ENCODE measurements around the gene GLS2.
"Not testable (repeated sequence)": the region's sequence is repeated elsewhere in the genome, so short reads cannot be mapped to it uniquely, and the experiment has no call there.

Gene GLS2

DNA sequence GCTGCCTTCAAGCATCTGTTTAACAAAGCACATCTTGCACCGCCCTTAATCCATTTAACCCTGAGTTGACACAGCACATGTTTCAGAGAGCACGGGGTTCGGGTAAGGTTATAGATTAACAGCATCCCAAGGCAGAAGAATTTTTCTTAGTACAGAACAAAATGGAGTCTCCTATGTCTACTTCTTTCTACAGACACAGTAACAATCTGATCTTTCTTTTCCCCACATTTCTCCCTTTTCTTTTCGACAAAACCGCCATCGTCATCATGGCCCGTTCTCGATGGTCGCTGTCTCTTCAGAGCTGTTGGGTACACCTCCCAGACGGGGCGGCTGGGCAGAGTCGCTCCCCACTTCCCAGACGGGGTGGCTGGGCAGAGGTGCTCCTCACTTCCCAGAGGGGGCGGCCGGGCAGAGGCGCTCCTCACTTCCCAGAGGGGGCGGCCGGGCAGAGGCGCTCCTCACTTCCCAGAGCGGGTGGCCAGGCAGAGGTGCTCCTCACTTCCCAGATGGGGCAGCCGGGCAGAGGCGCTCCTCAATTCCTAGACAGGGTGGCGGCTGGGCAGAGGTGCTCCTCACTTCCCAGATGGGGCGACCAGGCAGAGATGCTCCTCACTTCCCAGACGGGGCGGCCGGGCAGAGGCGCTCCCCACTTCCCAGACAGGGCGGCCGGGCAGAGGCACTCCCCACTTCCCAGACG lies 5.6 kb upstream of the GLS2 start:
- DNase-seq (ENCODE audit: low read depth in 2 of 2), result not testable (repeated sequence)

DNA sequence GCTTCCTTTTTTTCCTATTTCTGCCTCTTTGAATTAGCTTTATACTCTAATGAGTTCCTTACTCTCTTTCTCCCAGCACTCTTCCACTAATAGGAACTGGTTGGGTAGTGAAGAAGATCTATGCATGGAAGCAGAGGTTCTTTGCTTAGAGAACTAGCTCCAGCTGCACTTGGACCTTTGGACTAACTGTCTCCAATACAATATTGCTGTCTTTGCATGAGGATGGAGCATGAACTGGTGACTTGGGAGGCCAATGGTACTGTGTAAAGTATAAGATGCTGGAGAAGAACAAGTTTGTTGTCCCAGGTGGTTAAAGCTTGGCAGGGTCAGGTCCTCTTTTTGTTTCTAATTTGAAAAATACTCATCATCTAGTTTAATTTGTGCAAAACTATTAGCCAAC lies 2.4 kb upstream of the GLS2 start:
- no peak for DNase-seq (ENCODE audit: low read depth in 2 of 2)

DNA sequence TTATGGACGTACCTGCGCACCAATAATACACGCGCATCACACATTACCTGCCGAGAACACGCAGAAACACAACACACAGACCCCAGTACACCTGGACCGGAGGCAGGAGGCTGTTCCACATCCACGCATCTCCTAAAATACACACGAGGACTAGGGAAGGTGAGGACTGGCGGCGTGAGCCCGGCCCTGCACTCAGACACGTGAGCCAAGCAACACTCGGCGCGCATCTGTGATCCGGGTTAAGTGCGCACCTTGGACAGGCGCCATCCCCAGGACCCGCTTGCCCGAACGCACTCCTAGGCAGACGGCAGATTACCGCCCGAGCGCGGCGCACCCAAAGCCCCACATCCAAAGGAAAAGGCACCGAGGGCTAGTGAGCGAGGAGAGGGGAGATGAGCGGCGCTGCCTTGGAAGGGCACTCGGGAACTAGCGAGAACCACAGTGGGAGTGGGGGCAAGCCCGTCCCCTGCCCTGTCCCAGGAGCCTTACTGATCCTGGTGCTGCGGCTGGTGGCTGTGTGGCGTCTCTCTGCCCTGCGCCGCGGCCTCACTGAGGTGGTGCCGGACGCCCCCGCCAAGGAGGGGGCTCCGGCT lies 417 bp downstream of the GLS2 start:
- peak in 1 of 2 donors; percentile 20 for DNase-seq (ENCODE audit: low read depth in 2 of 2)

DNA sequence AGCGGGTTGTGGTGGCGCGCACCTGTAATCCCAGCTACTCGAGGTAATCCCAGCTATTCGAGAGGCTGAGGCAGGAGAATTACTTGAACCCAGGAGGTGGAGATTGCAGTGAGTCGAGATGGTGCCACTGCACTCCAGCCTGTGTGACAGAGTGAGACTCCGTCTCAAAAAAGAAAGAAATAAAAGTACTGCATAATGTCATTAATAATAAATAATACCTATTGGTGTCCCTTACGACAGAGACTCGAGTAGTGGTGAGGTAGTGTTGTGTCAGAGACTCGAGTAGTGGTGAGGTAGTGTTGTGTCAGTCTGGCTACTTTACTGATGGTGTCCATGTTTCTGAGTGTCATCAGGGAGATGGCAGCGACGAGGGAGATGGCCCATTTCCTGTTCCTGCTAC lies 1.3 kb downstream of the GLS2 start:
- DNase-seq (ENCODE audit: low read depth in 2 of 2), result no peak

DNA sequence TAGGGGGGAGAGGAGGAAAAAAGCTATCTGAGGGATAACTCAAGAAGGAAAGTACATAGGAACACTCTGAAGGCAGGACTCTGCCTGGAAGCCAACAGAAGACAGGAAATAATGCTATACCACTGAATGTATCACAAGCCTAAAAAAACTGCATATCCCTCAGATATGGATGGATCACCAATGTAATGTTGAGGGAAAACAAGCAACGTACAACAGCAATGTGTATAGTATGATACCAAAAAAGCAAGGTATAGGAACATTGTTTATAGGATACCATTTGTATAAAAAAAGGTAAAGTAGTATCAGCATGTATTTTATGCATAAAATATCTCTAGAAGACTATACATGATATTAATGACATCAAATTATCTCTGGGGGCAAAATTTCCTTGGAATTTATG lies 3.4 kb downstream of the GLS2 start:
- DNase-seq (ENCODE audit: low read depth in 2 of 2), result no peak

DNA sequence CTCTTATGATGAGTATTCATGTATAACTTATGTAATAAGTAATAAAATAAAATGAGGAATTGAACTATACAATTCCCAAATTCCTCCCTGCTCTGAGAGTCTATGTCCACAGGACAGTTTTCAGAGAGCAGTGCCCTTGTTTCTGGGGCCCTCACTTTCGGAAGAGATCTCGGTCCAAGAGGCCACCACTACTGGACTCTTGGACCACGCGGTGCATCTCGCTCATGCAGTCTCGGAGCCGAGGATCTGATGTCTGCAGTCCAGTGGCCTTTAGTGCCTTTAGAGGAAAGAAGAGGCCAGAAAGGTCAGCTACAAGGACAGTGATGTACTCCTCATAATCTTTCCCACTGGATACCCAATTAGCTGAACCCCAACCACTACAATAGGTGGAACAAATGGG lies 8.3 kb downstream of the GLS2 start:
- no peak for DNase-seq (ENCODE audit: low read depth in 2 of 2)

DNA sequence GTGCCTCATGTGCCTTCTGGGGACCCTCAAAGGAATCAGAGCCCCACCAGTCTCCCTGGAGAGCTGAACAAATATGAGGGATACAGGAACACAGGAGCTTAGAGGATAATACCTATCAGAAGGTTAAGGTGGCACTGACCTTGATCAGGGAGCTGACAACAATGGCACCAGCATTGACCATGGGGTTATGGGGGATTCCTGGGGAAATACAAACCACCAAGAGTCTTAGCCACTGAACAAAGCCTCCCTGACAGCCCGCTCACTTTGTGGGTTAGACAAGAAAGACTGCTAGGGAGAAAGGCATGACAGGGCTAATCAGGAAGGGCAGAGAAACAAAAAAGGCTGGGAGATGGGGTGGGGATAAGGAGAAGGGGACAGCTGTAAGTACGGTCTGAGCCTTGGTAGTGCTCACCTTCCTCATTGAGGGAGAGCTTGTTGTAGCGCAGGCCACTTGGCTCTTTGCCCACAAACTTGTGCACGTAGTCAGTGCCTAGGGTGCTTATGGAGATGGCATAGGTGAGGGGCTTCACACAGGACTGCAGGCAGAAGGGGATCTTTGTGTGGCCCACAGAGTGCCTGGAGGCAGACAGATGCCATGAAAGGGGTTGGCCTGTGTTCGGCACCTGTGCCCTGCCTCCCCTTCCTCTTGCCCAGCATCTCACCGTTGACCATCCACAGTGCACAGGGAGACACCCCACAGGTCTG lies 10.3 kb downstream of the GLS2 start:
- no peak for DNase-seq (ENCODE audit: low read depth in 2 of 2)

DNA sequence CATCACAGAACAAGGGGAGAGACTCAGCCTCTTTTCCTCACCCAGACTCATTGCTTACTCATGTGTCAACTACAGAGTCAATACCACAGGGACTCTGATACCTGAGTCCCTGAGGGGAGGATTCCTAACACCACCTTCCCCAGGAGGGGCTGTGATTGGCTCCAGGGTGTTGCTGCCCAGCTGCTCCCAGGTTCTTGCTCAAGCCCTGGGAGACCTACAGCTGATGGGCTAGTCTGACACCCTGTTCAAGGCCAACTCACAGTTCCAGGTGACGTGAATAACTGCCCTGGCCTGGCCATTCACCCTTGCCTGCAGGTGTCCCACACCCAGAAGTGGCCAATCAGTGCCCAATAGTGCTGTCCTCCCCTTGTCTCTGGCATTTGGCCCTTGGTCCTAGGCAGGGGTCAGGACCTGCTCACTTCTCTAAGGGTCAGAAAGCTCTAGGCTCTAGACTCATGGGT lies 11.0 kb downstream of the GLS2 start:
- no peak for DNase-seq (ENCODE audit: low read depth in 2 of 2)

DNA sequence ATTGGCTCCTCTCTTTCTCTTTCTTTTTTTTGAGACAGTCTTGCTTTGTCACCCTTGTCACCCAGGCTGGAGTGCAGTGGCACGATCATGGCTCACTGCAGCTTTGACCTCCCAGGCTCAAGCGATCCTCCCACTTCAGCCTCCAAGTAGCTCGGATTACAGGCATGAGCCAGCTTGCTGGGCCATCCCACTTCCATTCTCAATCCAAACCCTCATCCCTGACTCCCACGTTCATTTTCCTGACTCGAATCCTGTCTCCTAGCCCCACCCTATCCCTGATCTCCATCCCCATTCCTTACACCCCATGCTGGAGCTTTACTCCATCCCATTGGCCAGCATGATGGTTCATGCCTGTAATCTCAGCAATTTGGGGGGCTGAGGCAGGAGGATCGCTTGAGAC lies 11.8 kb downstream of the GLS2 start:
- no peak for DNase-seq (ENCODE audit: low read depth in 2 of 2)

DNA sequence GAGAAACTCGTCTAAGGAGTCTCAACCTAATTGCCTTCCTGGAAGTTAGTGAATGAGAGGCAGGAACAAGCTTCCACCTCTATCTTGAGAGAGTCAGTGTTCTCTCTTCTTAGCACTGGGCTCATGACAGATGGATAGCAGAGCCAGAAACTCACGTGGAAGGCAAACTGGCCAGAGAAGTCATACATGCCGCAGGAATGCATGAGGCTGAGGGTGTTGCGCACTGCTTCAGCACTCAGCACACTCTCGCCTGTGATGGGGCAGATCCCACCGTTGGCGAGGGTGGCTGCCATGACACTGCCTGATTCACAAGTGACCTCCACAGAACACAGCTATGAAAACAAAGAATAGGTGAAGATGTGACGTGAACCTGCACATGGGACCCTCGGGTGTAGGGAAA lies 13.6 kb downstream of the GLS2 start:
- DNase-seq (ENCODE audit: low read depth in 2 of 2), result no peak

DNA sequence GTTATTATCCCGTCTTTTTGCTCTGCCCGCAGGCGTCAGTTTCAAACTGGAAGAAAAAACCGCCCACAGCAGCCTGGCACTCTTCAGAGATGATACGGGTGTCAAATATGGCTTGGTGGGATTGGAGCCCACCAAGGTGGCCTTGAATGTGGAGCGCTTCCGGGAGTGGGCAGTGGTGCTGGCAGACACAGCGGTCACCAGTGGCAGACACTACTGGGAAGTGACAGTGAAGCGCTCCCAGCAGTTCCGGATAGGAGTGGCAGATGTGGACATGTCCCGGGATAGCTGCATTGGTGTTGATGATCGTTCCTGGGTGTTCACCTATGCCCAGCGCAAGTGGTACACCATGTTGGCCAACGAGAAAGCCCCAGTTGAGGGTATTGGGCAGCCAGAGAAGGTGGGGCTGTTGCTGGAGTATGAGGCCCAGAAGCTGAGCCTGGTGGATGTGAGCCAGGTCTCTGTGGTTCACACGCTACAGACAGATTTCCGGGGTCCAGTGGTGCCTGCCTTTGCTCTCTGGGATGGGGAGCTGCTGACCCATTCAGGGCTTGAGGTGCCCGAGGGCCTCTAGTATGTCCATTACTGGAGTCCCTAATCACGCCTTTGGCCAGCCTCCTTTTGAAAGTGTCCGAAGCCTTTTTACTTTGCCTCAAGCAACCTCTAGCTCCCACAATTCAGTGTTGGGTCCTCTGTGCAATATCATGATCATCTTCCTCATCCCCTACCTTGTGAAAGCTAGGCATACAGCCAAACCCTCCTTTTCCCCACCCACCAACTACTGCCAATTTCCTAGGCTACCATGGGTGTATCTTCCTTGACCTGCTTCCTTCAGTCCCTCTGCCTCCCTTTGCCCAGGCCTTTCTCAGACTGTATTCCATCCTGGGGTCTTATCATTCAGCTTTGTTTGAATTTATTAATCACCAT lies 18.7 kb downstream of the GLS2 start:
- DNase-seq (ENCODE audit: low read depth in 2 of 2), result no peak

DNA sequence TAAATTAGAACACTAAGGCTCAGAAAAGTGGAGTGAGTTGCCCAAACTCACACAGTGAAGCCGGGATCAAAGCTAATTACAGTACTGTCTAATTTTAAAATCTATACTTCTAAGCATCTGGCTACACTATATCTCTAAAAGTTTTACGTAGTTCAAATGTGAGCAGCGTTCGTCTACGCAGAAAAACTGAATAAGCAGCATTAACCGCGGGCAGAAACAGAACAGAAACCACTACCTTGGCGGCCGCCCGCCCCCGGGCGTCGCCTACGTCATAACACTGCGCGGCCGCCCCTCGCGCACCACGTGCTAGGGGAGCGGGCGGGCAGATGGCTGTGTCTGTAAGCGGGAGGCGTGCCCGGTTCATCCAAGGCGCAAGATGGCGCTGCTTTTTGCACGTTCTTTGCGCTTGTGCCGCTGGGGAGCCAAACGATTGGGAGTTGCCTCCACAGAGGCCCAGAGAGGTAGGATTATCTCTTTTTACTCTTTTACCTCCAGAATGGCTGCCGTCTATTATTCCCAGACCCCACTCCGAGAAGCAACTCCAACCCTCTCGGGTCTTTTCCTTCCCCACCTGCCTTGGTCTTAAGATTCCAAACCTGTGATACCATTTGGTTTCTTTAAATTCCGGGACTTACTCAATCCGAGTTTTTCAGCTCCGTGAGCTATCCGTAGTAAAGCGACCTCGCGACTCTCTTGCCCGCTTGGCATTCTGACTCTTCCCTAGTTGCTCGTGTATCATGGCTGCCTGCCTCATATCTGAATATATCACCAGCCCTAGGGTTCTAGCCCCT lies 19.6 kb downstream of the GLS2 start, which contains the start of gene SPRYD4:
Gene SPRYD4 (plus strand): TSS at position 363 of the 791 bp plus-strand sequence. CDS start 14 bp downstream, at position 377.
- peak; percentile 85 to 91 for DNase-seq (ENCODE audit: low read depth in 2 of 2)

DNA sequence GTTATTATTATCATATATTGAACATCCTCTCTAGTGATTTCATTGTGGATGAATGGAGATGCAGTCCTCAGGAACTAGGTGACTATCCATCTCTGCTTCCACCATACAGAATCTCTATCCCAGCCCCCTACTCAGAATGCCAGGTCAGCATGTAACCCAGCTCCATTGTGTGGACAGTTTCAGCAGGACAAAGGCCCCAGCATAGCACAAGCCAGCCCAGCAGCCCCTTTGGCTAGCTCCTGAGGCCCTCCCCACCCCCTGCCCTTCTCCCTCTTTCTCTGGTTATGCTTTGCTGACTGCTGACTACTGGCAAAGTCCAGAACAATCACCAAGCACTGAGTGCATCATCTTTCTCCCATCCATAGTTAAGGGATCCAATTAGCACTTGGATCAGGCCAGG lies 25.4 kb downstream of the GLS2 start:
- no peak for DNase-seq (ENCODE audit: low read depth in 2 of 2)

DNA sequence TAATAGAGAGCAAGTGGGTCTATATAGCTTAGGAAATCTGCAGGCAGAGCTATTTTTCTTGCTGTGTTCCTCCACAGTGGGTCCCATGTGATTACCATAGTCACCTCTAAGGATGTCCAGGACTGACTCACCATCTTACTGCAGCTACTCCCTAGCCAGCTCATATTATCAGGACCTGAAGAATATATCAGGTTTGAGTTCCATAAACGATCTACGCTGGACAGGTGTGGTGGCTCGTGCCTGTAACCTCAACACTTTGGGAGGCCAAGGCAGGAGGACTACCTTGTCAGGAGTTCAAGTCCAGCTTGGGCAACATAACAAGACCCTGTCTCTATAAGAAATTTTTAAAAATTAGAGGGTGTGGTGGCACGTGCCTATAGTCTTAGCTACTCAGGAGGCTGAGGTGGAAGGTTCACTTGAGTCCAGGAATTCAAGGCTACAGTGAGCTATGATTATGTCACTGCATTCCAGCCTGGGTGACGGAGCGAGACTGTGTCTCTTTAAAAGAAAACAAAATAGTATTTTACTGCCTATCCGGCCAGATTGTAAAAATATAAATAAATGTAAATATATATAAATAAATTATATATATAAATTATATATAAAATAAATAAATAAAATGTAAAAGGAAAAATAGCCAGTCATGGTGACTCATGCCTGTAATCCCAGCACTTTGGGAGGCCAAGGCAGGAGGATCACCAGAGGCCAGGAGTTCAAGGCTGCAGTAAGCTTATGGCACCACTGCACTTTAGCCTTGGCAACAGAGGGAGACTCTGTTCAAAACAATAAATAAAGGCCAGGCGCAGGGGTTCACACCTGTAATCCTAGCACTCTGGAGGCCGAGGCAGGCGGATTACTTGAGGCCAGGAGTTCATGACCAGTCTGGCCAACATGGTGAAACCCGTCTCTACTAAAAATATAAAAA lies 26.5 kb downstream of the GLS2 start:
- DNase-seq (ENCODE audit: low read depth in 2 of 2), result no peak

DNA sequence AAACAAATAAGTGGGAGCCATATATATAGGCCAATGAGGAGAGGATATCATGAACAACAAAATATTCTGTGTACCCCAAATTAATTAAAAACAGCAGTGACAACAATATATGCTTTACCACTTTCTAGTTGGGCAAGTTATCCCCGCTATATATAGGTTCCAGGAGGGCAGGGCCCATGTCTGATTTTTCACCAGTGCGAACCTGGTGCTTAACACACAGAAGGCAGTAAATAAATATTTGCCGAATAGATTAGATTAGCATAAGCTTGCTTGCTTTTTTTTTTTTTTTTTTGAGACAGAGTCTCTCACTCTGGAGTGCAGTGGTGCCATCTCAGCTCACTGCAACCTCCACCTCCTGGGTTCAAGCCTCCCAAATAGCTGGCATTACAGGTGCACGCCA lies 30.1 kb downstream of the GLS2 start:
- DNase-seq (ENCODE audit: low read depth in 2 of 2), result no peak

DNA sequence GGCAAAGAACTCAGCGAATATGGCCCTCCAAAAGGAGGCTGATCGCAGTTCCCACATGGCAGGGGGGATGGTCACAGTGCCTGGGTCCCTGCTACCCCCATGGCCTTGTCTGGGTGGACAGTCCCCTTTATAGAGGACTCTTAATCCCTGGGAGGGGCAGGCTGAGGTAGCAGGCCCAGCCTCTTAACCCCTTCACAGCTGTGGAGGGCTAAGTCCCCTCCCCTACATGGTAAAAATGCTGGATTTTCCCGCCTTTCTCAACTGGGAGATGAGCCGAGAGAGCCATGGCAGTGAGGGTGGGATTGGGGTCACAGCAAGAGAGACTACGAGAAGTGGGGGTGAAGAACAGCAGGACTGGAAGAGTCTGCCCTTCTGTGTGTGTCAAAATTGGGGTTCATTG lies 33.4 kb downstream of the GLS2 start, which contains the start of gene MIP:
Gene MIP (minus strand): TSS at position 101 of the 400 bp plus-strand sequence. CDS start 44 bp downstream, at position 57.
- DNase-seq (ENCODE audit: low read depth in 2 of 2), result no peak

DNA sequence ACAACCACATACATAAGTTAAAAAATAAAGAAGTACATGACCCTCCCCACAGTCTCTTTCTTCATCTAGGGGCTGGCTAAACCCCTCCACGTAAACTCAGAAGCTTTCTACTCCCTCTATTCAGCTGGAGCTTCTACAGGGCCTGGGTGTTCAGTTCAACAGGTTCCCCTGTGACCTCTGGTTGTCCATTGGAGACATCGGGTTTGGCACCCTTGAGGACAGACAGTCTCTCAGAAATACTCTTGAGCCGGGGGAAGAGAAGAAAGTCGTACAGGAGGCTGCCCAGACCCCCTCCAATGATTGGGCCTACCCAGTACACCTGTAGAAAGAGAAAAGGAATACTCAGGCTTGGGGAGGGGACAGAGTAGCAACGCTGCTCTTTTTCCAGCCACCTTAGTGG lies 36.8 kb downstream of the GLS2 start:
- no peak for DNase-seq (ENCODE audit: low read depth in 2 of 2)

DNA sequence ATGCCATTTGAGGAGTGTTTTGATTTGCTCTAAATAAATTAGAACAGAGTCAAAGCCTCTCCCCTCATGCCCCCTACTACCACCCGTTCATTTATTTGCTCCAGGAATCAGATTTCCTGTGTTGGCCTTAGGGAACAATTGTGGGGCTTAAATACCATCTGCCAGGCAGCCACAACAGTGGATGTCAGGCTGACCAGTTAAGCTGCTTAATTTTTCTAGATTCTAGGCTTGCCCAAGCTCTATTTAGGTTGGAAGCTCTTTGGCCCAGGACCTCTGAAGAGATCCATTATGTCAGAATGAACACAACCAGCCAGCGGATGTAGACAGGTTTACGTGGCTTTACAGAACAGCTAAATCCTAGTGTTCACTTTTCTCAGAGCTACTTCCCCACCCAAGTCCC lies 37.7 kb downstream of the GLS2 start:
- no peak for DNase-seq (ENCODE audit: low read depth in 2 of 2)

DNA sequence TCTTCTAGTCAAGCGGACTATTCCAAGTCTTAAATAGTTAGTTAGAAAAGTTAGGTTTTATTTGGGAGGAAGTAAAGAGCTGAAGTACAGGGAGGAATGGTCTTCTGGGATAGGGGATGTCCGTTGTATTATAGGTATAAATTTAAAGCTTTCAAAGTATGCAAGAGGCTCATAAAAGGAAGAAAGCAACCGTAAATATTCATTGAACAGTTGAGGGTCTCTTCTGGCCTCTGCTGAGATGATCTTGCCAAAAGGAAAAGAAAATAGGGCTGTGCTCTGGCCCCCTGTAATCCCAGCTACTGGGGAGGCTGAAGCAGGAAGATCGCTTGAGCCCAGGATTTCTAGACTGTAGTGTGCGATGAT lies 38.4 kb downstream of the GLS2 start:
- no peak for DNase-seq (ENCODE audit: low read depth in 2 of 2)

Data from stimulated activated CD4-positive, alpha-beta T cell treated with anti-CD3 and anti-CD28 coated beads, Interleukin-4, amount 100 ng/mL, for 48 hours (primary cell).